ENCODE results near the gene HEATR5A.
A peak's percentile ranks its signal among the peaks of the same experiment; 100 is the strongest.
"Not testable (repeated sequence)": the region's sequence is repeated elsewhere in the genome, so short reads cannot be mapped to it uniquely, and the experiment has no call there.

HEATR5A gene
- total RNA-seq: 6.8 reads per million, percentile 25 among the genes with 10 or more reads in this experiment

- DNase-seq: peak; percentile 88
Observed at GRCh38 chr14:31420319-31421111, at the start of gene HEATR5A. TSS of gene HEATR5A (minus strand) at chr14:31420550. CDS start at chr14:31402975, 17,575 bp downstream.

DNA sequence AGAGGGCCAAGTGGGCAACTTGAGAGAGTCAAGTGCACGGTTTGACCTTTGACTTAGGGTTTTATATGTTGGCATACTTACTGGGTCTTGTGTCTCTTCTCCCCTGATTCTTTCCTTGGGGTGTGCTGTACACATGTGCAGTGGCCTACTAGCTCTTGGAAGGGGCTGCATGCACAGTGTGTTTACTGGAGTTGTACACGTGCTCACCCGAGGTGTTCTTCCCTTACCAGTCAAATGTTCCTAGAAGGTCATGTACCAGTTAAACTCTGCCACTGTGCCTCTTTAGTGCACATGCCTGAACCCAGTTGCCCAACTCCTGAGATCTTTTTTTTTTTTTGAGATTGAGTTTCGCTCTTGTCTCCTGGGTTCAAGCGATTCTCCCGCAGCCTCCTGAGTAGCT, 46.2 kb upstream of the HEATR5A start:
- no peak for DNase-seq

- no peak for DNase-seq
Observed at GRCh38 chr14:31465111-31465510, 44.8 kb upstream of the HEATR5A start.

DNA sequence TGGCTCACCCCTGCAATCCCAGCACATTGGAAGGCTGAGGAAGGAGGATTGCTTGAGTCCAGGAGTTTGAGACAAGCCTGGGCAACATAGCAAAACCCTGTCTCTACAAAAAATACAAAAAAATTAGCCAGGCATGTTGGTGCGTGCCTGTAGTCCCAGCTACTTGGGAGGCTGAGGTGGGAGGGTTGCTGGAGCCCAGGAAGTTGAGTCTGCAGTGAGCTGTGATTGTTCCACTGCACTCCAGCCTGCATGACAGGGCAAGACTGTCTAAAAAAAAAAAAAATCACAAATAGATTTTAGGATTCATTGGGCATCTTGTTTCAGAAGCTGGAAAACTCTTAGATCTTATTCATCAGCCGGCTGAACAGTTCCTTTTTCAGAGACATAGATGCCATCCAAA, 42.1 kb upstream of the HEATR5A start:
- DNase-seq: not testable (repeated sequence)

GRCh38 chr14:31461545-31461944, 41.2 kb upstream of the HEATR5A start:
- no peak for DNase-seq

- DNase-seq: no peak
Observed at GRCh38 chr14:31457665-31458659, 37.6 kb upstream of the HEATR5A start.

DNA sequence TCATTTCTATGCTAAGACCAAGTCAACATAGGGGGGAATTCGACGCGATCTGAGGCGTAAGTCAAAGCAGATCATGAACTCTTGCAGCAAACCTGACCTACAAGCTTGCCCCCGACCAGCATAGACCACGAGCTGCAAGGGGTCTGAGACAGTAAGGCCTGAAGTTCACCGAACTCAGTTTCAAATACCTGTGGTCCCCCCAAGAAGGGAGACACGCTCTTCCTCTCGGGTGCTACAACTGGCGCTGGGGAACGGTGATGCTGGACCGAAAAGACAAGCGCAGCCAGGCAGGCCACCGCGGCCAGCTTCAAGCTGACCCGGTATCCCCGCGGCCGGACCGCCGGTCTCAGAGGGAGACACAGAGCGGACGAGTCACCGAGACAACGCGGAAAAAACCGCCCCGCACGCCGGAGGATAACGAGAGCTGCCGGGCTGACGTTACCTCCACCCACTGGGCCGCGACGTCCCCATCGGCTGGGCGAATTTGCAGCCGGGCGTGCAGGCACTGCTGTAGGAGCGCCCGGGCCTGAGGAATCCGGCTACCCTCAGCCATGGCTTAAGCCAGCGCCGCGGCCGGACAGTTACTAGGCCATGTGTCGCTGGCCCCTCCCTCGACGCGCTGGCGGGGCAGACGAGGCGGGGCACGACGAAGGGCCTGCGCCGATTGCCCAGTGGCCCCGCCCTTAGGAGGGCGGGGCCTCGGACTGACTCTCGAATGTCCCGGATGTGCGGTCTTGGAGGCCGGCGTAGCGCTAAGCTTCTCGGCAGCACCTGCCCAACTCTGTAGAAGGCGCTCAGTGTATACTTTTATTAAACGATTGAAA, 36.7 kb upstream of the HEATR5A start, which contains the start of gene DTD2:
DTD2 (minus strand) TSS at position 666 of the 824 bp plus-strand sequence; CDS start at position 553, 113 bp downstream.
- peak; percentile 89 for DNase-seq

DNA sequence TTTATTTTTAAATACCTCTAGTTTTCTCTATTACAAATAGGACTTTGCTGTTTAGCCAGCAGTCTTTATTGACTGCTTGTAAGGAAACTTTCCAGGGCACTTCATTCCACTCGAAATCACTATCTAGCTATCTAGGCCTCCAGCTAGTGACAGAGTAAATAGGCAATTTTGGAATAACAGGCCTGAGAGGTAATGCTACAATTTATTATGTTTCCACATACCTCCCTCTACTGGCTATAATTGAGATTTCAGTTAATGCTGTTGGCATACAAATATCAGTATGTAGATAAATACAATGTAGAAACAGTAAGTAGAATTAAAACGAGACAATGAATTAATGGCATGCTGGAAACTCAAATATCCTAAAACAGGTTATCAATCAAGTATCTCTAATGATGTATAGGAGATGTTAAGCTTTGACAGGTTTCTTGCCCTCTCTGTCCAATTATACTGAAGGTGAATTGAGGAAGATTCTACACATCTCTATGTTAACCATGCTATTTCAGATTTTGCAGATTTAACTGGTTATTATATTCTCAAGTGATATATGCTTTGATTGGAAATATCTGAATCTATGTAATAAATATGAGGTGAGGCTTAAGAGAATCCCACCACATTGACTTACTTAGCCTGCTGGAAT, 29.7 kb upstream of the HEATR5A start:
- DNase-seq: no peak

GRCh38 chr14:31449136-31449535, 28.8 kb upstream of the HEATR5A start:
- no peak for DNase-seq

- DNase-seq: no peak
Observed at GRCh38 chr14:31445703-31446102, 25.4 kb upstream of the HEATR5A start.

GRCh38 chr14:31442284-31442683, 21.9 kb upstream of the HEATR5A start:
- DNase-seq: no peak

GRCh38 chr14:31441273-31442111, 21.1 kb upstream of the HEATR5A start:
- no peak for DNase-seq

DNA sequence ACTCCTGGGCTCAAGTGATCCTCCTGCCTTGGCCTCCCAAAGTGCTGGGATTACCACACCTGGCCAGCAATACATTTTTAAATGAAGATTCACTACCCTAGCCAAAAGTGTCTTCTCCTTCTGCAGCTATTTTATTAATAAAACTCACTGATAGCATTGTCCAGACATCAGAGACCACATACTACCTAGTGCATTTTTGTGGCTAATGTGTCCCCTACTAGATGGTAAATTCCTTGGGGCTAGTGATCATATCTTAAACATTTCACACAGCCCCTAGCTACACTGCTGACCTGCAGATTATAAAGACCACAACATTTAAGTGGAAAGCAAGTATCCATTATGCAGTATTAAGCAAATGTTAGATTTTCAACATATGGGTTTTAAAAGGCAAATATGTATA, 19.9 kb upstream of the HEATR5A start:
- no peak for DNase-seq

DNA sequence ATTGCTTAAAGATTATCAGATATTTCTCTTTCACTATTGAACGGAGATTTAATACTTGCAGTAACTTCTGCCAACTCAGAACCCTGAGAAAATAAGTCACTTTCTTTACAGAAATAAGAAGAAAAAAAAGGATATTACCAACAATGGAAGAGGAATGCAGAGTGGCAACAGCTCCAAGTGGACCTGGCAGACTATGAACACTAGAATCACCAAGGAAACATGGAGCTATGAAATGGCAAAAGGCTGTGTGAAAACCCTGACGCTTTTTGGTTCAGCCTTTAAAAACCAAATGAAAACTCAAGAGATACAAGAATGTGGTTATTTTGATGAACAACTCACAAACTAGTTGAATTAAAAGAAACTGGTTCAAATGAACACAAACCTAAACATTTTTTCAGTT, 19.2 kb upstream of the HEATR5A start:
- no peak for DNase-seq

- not testable (repeated sequence) for DNase-seq
Observed at GRCh38 chr14:31437045-31437691, 16.8 kb upstream of the HEATR5A start.

DNA sequence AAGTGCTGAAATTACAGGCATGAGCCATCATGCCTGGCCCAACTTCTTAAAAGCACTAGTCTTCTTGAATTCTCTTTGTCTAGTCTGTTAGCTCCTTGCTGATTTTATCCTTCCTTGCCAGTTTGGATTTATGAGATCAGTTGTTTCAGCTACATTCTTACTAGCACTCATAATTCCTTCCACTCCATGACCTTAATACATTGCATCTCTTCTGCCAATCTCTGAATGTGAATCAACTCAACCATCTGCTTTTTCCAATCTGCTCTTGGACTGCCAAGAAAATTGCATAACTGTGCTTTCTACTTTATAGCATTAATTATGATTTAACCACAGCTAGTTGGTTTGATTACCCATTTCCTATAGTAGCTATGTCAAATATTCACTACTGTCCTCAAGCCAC, 14.9 kb upstream of the HEATR5A start:
- no peak for DNase-seq

DNA sequence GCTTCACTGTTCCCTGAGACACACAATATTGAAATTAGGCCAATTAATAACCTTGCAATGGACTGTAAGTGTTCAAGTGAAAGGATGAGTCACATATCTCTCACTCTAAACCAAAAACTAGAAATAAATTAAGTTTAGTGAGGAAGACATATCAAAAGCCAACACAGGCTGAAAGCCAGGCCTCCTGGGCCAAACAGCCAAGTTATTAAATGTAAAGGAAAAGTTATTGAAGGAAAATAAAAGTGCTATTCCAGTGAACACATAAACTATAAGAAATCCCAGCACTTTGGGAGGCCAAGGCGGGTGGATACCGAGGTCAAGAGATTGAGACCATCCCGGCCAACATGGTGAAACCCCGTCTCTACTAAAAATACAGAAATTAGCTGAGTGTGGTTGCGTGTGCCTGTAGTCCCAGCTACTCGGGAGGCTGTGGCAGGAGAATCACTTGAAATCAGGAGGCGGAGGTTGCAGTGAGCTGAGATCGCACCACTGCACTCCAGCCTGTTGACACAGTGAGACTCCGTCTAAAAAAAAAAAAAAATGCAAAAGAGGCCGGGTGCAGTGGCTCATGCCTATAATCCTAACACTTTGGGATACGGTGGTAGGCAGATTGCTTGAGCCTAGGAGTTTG, 10.4 kb upstream of the HEATR5A start:
- DNase-seq: no peak

DNA sequence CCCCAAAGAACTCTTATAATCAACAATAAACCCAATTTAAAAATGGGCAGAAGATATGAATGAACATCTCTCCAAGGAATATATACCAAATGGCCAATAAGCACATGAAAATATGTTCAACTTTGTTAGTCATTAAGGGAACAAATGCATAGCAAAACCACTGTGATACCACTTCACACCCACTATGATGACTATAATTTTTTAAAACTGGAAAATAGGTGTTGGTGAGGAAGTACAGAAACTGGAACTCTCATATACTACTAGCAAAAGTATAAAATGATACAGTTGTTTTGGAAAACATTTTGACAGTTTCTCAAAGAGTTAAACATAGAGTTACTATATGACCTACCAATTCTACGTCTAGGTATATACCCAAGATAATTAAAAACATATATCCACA, 9.4 kb upstream of the HEATR5A start:
- DNase-seq: no peak

DNA sequence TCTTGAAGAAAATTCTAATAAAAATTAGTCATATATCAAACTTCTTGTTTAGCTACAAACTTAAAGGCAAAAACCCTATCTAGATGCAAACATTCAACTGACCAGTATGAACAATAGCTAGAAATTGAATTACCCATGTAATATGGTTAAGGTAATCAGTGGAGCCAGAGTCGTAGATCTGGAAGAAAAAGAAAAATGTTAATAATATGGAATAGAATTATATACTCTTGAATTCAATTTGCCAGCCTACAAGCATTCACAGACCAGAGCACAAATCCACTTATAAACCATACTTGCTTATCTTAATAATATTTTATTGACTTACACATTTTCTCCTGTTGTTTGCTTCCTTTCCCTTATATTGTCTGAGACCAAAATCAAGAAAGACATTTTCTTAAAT, 7.7 kb upstream of the HEATR5A start:
- DNase-seq: no peak

DNA sequence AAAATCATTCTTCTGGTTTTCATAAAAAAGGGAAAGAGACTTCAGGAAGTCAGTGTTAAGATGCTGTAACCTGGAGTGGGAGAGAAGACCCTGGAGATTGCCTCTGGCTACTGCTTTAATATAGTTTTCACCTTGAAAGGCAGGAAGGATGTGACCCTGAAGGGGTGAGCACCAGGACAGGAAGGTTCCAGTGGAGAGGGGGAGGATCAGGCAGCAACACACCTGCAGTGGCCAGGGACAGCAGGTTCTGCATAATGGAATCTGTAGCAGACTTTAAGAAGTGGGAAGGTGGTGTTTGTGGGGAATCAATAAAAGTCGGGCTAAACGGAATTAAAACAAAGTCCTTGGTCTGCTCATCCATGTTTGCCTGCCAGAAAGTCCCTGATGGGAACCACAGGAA, 6.3 kb upstream of the HEATR5A start:
- DNase-seq: no peak

All from effector CD4-positive, alpha-beta T cell (primary cell).